Stimulated activated CD8-positive, alpha-beta memory T cell treated with anti-CD3 and anti-CD28 coated beads, Interleukin-12 subunit alpha, Interleukin-12 subunit beta, amount 100 ng/mL, for 4 hours (primary cell): ENCODE data around the gene C1QL1.

Source experiments
- DNase-seq: peaks from one replicate; pipeline ENCODE4 v3.0.0-alpha.2; 2020; ENCODE audit warnings: low read depth

C1QL1 gene

GRCh38 chr17:44968225-44969143 lies at the start of gene C1QL1:
C1QL1 (minus strand) TSS chr17:44968303; CDS start chr17:44968048, 255 bp downstream.
- peak; percentile 76 for DNase-seq

- DNase-seq, result no peak
These were observed 48.7 kb upstream of the C1QL1 start for GRCh38 chr17:45016823-45017222.

- no peak for DNase-seq
These were observed 48.1 kb upstream of the C1QL1 start for GRCh38 chr17:45016237-45016636.

GRCh38 chr17:45013021-45013997 lies 45.2 kb upstream of the C1QL1 start:
- DNase-seq, result no peak

- DNase-seq, result no peak
These were observed 43.7 kb upstream of the C1QL1 start for GRCh38 chr17:45011767-45012166.

- no peak for DNase-seq
These were observed 41.8 kb upstream of the C1QL1 start for GRCh38 chr17:45009676-45010467.

- DNase-seq, result no peak
These were observed 40.1 kb upstream of the C1QL1 start for GRCh38 chr17:45008216-45008615.

GRCh38 chr17:45006927-45007461 lies 38.9 kb upstream of the C1QL1 start:
- no peak for DNase-seq

- no peak for DNase-seq
These were observed 37.6 kb upstream of the C1QL1 start for GRCh38 chr17:45005700-45006099.

GRCh38 chr17:45004388-45004787 lies 36.3 kb upstream of the C1QL1 start:
- no peak for DNase-seq

- no peak for DNase-seq
These were observed 35.8 kb upstream of the C1QL1 start for GRCh38 chr17:45003877-45004276.

GRCh38 chr17:45001310-45001709 lies 33.2 kb upstream of the C1QL1 start:
- no peak for DNase-seq

- no peak for DNase-seq
These were observed 31.3 kb upstream of the C1QL1 start for GRCh38 chr17:44999433-44999832.

- no peak for DNase-seq
These were observed 30.5 kb upstream of the C1QL1 start for GRCh38 chr17:44998646-44999045.

GRCh38 chr17:44997733-44998520 lies 29.8 kb upstream of the C1QL1 start:
- DNase-seq, result no peak

GRCh38 chr17:44996304-44996703 lies 28.2 kb upstream of the C1QL1 start:
- no peak for DNase-seq

GRCh38 chr17:44995436-44996001 lies 27.4 kb upstream of the C1QL1 start:
- no peak for DNase-seq

- DNase-seq, result no peak
These were observed 24.3 kb upstream of the C1QL1 start for GRCh38 chr17:44992242-44992939.

- no peak for DNase-seq
These were observed 22.9 kb upstream of the C1QL1 start for GRCh38 chr17:44990994-44991393.
